GM18861 (cell line): Measurements from ENCODE around the gene MAPKBP1.

ENCODE experiments used
- ATAC-seq: cut with Tn5 transposase; IDR thresholded peaks from one replicate; pipeline ENCODE4 v1.9.1; 2021; ENCODE audit not compliant: unreplicated experiment

The MAPKBP1 gene

GRCh38 chr15:41843571-41843970 is 69.3 kb downstream of the MAPKBP1 start:
- ATAC-seq = no peak

DNA sequence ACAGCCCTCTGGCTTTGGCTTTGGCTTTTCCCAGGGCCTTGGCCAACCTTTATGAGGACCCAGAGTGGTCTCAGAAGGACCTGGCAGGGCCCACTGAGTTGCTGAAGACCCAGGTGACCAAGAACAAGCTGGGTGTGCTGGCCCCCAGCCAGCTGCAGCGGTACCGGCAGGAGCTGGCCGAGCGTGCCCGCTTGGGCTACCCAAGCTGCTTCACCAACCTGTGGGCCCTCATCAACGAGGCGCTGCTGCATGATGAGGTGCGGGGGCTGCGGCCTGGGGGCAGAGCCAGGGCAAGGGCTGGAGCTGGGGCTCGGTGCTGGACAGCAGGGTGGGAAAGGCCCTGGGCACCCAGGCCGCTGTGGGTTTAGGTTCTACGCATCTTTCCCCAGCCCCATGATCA is 70.5 kb downstream of the MAPKBP1 start:
- ATAC-seq = no peak

DNA sequence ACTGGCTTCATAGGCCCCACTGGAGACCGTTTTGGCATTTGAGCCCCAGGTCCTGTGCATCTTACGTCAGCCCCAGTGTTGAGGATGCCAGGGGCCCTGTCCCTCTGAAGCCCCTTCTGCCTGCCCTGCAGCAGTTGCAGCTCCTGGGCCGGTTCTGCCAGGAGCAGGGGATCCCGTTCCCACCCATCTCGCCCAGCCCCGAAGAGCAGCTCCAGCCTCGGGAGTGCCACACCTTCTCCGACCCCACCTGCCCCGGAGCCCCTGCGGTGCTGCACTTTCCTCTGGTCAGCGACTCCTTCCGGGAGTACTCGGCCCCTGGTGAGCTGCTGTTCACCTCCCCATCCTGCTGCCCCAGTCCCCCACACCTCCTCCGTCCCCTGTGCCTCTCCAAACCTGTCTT is 72.9 kb downstream of the MAPKBP1 start:
- no peak for ATAC-seq

- no peak for ATAC-seq
These were observed 73.7 kb downstream of the MAPKBP1 start for GRCh38 chr15:41847981-41848380.

GRCh38 chr15:41848631-41849030 is 74.3 kb downstream of the MAPKBP1 start:
- no peak for ATAC-seq

GRCh38 chr15:41849204-41849603 is 74.9 kb downstream of the MAPKBP1 start:
- no peak for ATAC-seq

DNA sequence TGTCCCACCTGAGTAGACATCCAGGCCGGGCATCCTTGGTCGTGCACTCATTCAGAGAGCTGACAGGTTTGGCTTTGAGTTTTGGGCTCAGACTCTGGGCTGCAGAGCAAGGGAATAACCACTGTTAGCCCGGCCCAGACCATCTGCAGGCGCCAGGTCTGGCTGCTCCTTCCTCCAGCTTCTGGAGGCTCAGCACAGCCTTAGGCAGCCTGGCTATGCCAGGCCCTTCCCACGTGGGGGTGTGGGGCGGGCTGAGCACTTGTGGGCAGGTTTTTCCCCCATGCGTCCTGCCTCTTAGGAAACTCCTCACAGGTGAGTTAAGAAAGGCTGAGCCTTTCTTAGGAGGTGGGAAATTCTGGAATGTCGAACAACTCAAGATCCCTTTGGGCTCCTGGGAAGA is 75.6 kb downstream of the MAPKBP1 start:
- no peak for ATAC-seq

DNA sequence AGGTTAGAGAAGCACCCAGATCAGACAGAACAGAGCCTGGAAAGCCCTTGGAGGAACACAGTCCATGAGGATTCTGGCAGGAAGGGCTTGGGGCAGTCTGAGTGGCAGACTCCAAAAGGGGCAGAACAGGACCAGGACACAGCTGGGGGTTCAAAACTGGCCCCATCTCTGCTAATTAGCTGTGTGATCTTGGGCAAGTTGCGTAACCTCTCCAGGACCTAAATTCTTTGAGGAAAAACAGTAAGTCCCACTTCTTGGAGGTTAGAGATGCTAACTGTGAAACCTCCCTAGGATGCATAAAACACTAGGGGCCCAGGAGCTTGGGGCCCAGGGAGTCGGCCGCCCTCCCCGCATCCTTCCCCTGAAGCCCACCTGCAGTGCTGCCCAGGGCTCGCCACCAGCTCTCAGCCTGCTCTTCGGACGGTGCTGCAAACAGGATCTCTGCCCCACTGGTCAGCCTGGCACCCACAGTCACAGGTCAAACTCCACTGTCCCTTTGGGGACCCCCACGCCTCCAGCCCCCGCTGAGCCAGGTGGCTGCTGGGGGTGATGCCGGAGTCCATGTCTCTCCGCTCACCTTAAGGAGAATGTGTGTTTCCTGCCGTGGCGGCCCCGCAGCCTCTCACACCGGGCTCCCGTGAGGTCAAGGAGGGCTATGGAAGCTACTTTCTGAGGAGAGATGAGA is 76.3 kb downstream of the MAPKBP1 start:
- ATAC-seq = no peak

- no peak for ATAC-seq
These were observed 76.9 kb downstream of the MAPKBP1 start for GRCh38 chr15:41851167-41851523.

- no peak for ATAC-seq
These were observed 77.6 kb downstream of the MAPKBP1 start for GRCh38 chr15:41851755-41852370.

DNA sequence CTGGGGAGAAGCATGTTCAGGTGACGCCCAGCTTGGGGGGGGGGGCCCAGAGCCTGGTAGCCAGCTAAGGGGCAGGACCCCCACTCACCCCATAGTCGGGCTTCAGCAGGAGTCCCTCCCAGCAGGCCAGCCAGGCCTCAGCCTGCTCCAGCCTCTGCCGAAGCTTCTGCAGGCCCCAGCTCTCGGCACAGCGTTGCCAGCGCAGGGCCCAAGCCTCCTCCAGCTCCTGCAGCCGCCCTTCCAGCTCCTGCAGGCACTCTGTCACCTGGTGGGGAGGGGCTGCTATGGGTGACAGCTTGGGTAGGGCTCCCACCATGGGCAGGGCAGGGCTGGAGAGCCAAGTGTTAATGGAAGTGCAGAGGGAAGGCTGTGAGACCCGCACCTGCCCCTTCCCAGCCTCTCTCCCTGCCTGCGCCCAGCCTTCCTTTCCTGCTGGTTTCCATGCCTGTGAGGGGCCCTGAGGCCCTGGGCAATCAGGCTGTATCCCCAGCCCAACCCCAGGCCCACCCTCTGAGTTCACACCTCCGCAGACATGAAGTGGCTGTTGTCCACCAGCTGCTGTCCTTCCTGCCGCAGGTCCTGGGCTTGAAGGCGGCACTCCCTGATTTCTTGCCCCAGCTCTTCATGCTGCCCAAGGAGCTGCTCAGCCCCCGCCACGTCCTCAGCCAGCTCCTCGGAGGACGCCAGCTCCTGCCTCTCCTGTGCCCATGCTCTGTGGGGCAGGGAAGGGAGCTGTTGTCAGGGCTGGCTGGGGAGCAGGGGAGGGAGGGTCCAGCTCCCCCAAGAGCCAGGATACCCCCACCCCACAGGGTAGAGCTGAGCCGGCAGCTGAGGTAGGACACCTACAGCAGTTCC is 78.7 kb downstream of the MAPKBP1 start:
- ATAC-seq = no peak

DNA sequence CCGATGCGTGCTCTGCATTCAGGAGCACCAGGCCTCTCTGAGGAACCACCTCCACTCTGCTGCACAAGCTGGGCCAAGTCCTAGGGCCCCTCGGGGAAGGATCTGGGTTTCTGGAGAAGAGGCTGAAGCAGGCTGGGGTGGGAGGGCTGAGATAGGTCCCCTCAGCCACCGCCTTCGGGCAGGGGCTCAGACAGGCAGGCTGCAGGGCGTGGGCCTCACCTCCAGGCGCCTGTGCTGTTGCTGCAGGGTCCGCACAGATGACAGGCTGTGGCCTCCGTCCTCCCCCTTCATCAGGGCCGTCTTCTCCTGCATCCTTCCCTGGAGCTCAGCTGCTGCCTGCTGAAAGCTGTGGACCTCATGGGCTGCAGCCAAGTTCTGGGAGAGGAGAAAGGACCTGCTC is 79.5 kb downstream of the MAPKBP1 start:
- ATAC-seq = no peak

- no peak for ATAC-seq
These were observed 80.2 kb downstream of the MAPKBP1 start for GRCh38 chr15:41854443-41854842.

- no peak for ATAC-seq
These were observed 81.1 kb downstream of the MAPKBP1 start for GRCh38 chr15:41855261-41855961.

DNA sequence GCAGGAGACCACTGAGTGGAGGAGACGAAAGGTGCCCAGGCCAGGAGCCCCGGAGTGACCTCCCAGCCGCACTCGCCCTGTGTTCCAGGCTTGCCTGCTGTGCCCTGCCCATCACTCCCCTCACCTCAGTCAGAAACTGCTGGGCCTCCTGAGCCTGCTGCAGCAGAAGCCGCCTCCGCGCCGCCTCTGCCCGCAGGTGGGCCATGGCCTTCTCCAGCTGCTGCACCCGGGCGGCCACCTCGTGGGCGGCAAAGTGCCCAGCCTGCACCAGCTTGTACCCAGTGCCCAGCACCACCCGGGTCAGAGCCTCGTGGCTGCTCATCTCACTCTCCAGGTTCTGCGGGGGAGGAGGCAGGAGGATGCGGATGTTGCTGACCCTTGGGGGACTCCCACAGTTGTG is 82.0 kb downstream of the MAPKBP1 start:
- ATAC-seq = no peak

GRCh38 chr15:41856716-41857115 is 82.4 kb downstream of the MAPKBP1 start:
- no peak for ATAC-seq

DNA sequence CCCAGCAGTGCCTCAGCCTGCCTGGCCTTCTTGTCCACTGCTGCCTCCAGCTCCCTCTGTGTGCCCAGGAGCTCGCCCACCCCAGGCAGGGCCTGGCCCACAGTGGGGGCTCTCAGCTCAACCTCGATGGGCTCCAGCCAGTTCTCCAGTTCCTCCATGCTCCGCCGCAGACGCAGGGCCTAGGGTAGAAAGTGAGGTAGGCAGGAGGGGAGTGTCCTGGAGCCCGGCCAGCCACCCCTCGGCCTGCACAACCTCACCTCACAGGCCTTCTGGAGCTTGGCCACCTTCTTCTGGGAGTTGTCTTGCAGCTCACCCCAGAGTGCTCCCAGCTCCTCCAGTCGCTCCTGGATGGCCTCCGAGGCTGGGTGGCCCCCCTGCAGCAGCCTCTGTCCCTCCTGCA is 83.0 kb downstream of the MAPKBP1 start:
- ATAC-seq = no peak

GRCh38 chr15:41858756-41859155 is 84.5 kb downstream of the MAPKBP1 start:
- no peak for ATAC-seq

DNA sequence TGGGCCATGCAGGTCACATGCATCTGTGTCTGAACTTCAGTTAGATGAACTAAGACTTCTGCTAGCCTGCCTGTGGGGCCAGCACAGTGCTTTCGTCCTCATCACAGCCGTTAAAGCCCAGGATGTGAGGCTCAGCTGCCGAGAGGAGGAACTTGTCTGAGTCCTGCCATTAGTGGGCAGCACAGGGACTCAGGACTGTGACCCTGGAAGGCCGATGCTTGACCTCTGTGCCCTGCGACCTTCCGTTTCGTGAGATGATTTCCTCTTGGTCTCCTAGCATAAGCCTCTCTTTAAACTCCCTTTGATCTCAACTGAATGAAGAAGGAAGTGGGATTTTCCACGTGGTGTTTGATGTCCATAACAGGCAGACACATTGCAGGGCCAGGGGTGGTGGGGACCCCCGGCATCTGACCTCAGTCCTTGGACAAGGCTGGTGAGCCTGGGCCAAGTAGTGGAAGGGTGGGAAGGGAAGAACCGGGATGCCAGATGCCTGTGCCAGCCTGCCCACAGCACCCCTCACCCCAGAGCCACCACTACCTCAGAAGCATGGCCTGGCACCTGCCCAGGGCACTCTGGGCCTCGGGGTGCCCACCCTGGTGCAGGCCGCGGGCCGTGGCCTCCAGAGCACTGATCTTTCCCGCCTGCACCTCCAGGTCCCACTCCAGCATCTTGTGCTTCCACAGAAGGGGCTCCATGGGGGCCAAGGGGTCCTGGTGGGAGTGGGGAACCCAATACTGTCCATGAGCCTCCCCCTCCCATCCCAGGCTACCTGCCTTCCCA is 86.0 kb downstream of the MAPKBP1 start:
- ATAC-seq = no peak

GRCh38 chr15:41861736-41862356 is 87.6 kb downstream of the MAPKBP1 start:
- ATAC-seq = no peak
